ENCODE measurements around the gene NFKBIE. TPM values are rescaled to one million over a fixed set of nuclear protein-coding genes. Genes with fewer than 3 reads are reported as not detected.
A peak's percentile ranks its signal among the peaks of the same experiment; 100 is the strongest.

The NFKBIE gene
- total and polyA plus RNA-seq, 9 of the 15 experiments (the other 6 are each of a cell fraction or from before 2014, with no cell fraction given) = 2.1 to 16.4 (median 11.7) TPM

- TF ChIP-seq ELF2 (CRISPR knock-in tag; IDR thresholded peaks at IDR 0.05) (peak; percentile 93), NFE2 (IDR thresholded peaks at IDR 0.05; ENCODE audit: low read depth) (peak; percentile 99), ETV6 (IDR thresholded peaks at IDR 0.05; ENCODE audit: borderline replicate concordance in 1 of 2, low read depth in 2 of 2, low read length in 1 of 2) (peak in 1 of 2 experiments; percentile 38; a peak in 1 of 4 replicates), ETV6 (CRISPR knock-in tag; IDR thresholded peaks at IDR 0.05; ENCODE audit: borderline replicate concordance) (peak; percentile 16; the same call in 1 of the 2 replicates), XRCC5 (IDR thresholded peaks at IDR 0.05; ENCODE audit: low read depth, low read length) (no peak), ELF1 (tag; IDR thresholded peaks at IDR 0.05) (peak; percentile 97), EP300 (IDR thresholded peaks at IDR 0.05; ENCODE audit: low read length) (peak; percentile 57; the same call in 1 of the 2 replicates), ZBTB11 (CRISPR knock-in tag; IDR thresholded peaks at IDR 0.05) (peak in 2 of 3 experiments; percentile 45 to 89; a peak in 4 of 6 replicates), CBX5 (IDR thresholded peaks at IDR 0.05; ENCODE audit: borderline replicate concordance, low read depth) (no peak), ZNF668 (CRISPR knock-in tag; IDR thresholded peaks at IDR 0.05) (no peak), ATF1 (CRISPR knock-in tag; IDR thresholded peaks at IDR 0.05) (0 out of 2 replicates have a peak, but pooled peaks have one; percentile 11), ATF1 (tag; IDR thresholded peaks at IDR 0.05) (no peak; the same call in 1 of the 2 replicates), ZNF134 (CRISPR knock-in tag; conservative IDR thresholded peaks at IDR 0.05) (no peak), HDAC3 (IDR thresholded peaks at IDR 0.05; ENCODE audit: borderline replicate concordance, partially characterized antibody) (peak; percentile 63), CSDE1 (IDR thresholded peaks at IDR 0.05) (no peak), ZNF165 (CRISPR knock-in tag; IDR thresholded peaks at IDR 0.05; ENCODE audit: borderline replicate concordance) (no peak), DPF2 (IDR thresholded peaks at IDR 0.05) (peak; percentile 84), HNRNPLL (IDR thresholded peaks at IDR 0.05; ENCODE audit: low read depth, low read length, poor library complexity, severe bottlenecking) (no peak), ZBTB7A (IDR thresholded peaks at IDR 0.05; ENCODE audit: borderline replicate concordance, control insufficient read depth, low read depth, low read length) (peak; percentile 71)
- TF ChIP-seq, protein P1, sequence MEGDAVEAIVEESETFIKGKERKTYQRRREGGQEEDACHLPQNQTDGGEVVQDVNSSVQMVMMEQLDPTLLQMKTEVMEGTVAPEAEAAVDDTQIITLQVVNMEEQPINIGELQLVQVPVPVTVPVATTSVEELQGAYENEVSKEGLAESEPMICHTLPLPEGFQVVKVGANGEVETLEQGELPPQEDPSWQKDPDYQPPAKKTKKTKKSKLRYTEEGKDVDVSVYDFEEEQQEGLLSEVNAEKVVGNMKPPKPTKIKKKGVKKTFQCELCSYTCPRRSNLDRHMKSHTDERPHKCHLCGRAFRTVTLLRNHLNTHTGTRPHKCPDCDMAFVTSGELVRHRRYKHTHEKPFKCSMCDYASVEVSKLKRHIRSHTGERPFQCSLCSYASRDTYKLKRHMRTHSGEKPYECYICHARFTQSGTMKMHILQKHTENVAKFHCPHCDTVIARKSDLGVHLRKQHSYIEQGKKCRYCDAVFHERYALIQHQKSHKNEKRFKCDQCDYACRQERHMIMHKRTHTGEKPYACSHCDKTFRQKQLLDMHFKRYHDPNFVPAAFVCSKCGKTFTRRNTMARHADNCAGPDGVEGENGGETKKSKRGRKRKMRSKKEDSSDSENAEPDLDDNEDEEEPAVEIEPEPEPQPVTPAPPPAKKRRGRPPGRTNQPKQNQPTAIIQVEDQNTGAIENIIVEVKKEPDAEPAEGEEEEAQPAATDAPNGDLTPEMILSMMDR (IDR thresholded peaks at IDR 0.05 in 2 of 3, conservative IDR thresholded peaks at IDR 0.05 in 1 of 3; ENCODE audit: insufficient read depth in 2 of 3, low read depth in 1 of 3, low read length in 3 of 3) = 0 out of 6 replicates have a peak, but pooled peaks of 1 of the 3 experiments have one; percentile 6
- TF ChIP-seq, protein P2, sequence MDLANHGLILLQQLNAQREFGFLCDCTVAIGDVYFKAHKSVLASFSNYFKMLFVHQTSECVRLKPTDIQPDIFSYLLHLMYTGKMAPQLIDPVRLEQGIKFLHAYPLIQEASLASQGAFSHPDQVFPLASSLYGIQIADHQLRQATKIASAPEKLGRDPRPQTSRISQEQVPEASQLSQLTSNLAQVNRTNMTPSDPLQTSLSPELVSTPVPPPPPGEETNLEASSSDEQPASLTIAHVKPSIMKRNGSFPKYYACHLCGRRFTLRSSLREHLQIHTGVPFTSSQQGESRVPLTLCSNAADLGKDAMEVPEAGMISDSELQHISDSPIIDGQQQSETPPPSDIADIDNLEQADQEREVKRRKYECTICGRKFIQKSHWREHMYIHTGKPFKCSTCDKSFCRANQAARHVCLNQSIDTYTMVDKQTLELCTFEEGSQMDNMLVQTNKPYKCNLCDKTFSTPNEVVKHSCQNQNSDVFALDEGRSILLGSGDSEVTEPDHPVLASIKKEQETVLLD (IDR thresholded peaks at IDR 0.05) = no peak
Observed at GRCh38 chr6:44247338-44248302, 17.7 kb downstream of the NFKBIE start (continued).
